Vagina (tissue), 2 donors: ENCODE data around the gene RPL22.
A peak's percentile ranks its signal among the peaks of the same experiment; 100 is the strongest.

Experiments
- CTCF ChIP-seq, 3 experiments: fragments of 450-650 bp in 2 of 3; fragments of 200-600 bp in 1 of 3; sonication (generic) in 1 of 3; IDR thresholded peaks; one replicate each; pipeline ENCODE4 v1.5.1; 2017 to 2019; ENCODE audit warnings: antibody characterized with exemption in 3 of 3, mild to moderate bottlenecking in 2 of 3, moderate library complexity in 2 of 3
- POLR2AphosphoS5 ChIP-seq, 2 donors: sonication (generic); formaldehyde crosslinking; IDR thresholded peaks; one replicate each; pipeline ENCODE4 v1.9.0; 2017; ENCODE audit warnings: antibody characterized with exemption in 2 of 2, mild to moderate bottlenecking in 2 of 2, low read depth in 1 of 2; ENCODE audit not compliant: insufficient read depth in 1 of 2

GRCh38 chr1:6208723-6209660 lies 9.6 kb upstream of the RPL22 start:
- TF ChIP-seq POLR2AphosphoS5 (IDR thresholded peaks at IDR 0.05; ENCODE audit: insufficient read depth in 1 of 2, low read depth in 1 of 2) = no peak
- peak; percentile 13 to 44 (median 38) for TF ChIP-seq CTCF (IDR thresholded peaks at IDR 0.05)
